ENCODE data around the gene TAOK3. TPM values are rescaled to one million over a fixed set of nuclear protein-coding genes. Genes with fewer than 3 reads are reported as not detected.
A peak's percentile ranks its signal among the peaks of the same experiment; 100 is the strongest.

TAOK3 gene
- total RNA-seq, 1 donor from 2014 or later, result 28.6 TPM

DNA sequence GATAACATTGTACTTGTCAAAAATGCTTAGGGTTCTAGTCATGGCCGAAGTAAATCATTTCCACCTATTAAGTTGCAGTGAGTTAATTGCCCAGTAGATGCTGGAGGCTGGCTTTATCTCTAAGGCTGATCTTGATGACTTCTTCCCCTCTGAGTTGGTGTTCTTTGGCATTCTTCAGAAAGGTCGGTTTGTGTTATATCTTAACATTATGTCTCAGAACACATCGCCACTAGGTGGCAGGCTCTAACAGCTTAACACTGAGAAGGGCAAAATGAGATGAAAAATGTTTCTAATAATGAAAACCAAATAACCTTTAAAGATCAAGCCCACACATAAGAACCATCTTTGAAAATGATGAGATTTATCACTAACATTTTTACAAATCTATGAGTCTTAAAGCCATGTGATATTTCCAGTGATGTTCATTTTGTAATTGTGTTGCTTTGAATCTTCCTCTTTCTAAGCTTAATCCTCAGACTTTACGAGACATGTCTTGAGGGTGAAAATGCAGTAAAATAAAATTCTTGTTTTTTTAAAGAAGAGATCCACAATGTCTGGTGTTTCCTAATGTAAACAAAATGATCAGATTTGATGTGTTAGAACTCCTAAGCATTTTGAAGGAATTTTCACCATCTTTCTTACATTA, 32.3 kb upstream of the TAOK3 start:
- peaks cover 3% of the 10 kb centered on the region for H3K4me1 Mint-ChIP-seq (ENCODE audit: unreplicated experiment)
- H3K27ac Mint-ChIP-seq (ENCODE audit: unreplicated experiment), result no peak overlapping the region
- H3K9me3 Mint-ChIP-seq (ENCODE audit: unreplicated experiment), result no peaks in the 10 kb centered on the region
- H3K4me3 Mint-ChIP-seq (ENCODE audit: unreplicated experiment), result no peak overlapping the region
- no peak for DNase-seq (ENCODE audit: extremely low spot score, unreplicated experiment)
- H3K27me3 Mint-ChIP-seq (ENCODE audit: unreplicated experiment), result no peaks in the 10 kb centered on the region
- peaks cover 26% of the 10 kb centered on the region for H3K36me3 Mint-ChIP-seq (ENCODE audit: unreplicated experiment)
- TF ChIP-seq, protein P1, sequence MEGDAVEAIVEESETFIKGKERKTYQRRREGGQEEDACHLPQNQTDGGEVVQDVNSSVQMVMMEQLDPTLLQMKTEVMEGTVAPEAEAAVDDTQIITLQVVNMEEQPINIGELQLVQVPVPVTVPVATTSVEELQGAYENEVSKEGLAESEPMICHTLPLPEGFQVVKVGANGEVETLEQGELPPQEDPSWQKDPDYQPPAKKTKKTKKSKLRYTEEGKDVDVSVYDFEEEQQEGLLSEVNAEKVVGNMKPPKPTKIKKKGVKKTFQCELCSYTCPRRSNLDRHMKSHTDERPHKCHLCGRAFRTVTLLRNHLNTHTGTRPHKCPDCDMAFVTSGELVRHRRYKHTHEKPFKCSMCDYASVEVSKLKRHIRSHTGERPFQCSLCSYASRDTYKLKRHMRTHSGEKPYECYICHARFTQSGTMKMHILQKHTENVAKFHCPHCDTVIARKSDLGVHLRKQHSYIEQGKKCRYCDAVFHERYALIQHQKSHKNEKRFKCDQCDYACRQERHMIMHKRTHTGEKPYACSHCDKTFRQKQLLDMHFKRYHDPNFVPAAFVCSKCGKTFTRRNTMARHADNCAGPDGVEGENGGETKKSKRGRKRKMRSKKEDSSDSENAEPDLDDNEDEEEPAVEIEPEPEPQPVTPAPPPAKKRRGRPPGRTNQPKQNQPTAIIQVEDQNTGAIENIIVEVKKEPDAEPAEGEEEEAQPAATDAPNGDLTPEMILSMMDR (IDR thresholded peaks at IDR 0.05), result peak; percentile 83

DNA sequence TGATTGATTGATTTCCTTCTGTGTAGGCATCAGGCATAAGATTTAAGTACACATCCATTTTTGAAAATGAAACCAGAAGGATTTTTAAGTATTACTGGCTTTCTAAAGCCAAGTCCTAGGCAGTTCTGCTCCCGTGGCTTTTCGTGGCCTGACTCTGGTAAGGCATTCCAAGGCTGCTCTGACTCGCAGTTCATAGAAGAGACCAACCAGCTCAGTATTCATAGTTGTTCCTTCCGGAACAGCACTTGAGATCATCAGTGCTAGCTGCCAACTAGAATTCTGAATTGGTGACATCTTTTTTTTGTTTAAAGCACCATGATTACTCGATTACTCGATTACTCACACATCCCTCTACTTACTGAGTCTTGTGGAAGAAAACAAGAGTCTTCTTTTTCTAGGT, 29.5 kb upstream of the TAOK3 start:
- Mint-ChIP-seq H3K27me3 (ENCODE audit: unreplicated experiment) (no peaks in the 10 kb centered on the region), H3K4me1 (ENCODE audit: unreplicated experiment) (peaks cover 3% of the 10 kb centered on the region), H3K9me3 (ENCODE audit: unreplicated experiment) (no peaks in the 10 kb centered on the region), H3K4me3 (ENCODE audit: unreplicated experiment) (no peak overlapping the region), H3K27ac (ENCODE audit: unreplicated experiment) (no peak overlapping the region), H3K36me3 (ENCODE audit: unreplicated experiment) (peaks cover 33% of the 10 kb centered on the region)
- DNase-seq (ENCODE audit: extremely low spot score, unreplicated experiment), result no peak
- TF ChIP-seq, protein P1 (IDR thresholded peaks at IDR 0.05), result no peak

DNA sequence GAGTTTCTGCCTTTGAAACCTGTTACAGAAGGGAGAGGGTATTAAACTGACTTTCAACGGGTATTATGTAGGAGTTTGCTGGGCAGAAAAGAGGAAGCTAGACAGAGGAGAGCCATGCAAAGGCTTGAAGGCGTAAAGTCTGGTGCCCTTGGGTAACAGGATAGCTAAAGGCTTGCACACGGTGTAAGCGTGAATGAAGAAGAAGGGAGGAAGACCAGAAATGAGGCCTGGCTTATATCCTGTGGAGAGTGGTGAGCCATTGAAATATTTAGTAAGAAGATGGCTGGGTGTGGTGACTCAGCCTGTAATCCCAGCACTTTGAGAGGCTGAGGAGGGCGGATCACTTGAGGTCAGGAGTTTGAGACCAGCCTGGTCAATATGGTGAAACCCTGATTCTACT, 26.2 kb upstream of the TAOK3 start:
- Mint-ChIP-seq H3K4me1 (ENCODE audit: unreplicated experiment) (no peaks in the 10 kb centered on the region), H3K27ac (ENCODE audit: unreplicated experiment) (no peak overlapping the region), H3K9me3 (ENCODE audit: unreplicated experiment) (no peaks in the 10 kb centered on the region), H3K27me3 (ENCODE audit: unreplicated experiment) (no peaks in the 10 kb centered on the region), H3K36me3 (ENCODE audit: unreplicated experiment) (peaks cover 37% of the 10 kb centered on the region), H3K4me3 (ENCODE audit: unreplicated experiment) (no peak overlapping the region)
- DNase-seq (ENCODE audit: extremely low spot score, unreplicated experiment), result no peak
- TF ChIP-seq, protein P1 (IDR thresholded peaks at IDR 0.05), result no peak

DNA sequence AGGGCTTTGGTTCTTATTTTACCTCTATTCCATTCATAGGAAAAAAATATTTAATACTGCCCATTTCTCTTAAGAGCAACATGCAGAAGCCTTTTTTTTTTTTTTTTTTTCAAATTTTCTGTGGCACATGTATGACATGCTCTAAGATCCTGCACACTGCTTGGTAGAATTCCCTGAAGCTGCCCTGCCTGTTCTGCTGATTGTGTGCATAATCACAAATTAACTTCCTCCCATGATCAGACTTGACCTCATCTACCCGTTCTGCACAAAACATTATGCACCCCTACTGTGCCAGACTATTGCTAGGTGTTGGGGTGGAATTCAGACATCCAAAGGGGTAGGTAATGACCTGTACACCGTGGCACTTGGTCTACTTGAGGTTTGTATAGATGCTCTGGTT, 25.8 kb upstream of the TAOK3 start:
- no peaks in the 10 kb centered on the region for H3K9me3 Mint-ChIP-seq (ENCODE audit: unreplicated experiment)
- H3K4me3 Mint-ChIP-seq (ENCODE audit: unreplicated experiment), result no peak overlapping the region
- peaks cover 36% of the 10 kb centered on the region for H3K36me3 Mint-ChIP-seq (ENCODE audit: unreplicated experiment)
- no peak overlapping the region for H3K27ac Mint-ChIP-seq (ENCODE audit: unreplicated experiment)
- no peaks in the 10 kb centered on the region for H3K27me3 Mint-ChIP-seq (ENCODE audit: unreplicated experiment)
- DNase-seq (ENCODE audit: extremely low spot score, unreplicated experiment), result no peak
- H3K4me1 Mint-ChIP-seq (ENCODE audit: unreplicated experiment), result no peaks in the 10 kb centered on the region
- TF ChIP-seq, protein P1 (IDR thresholded peaks at IDR 0.05), result no peak

DNA sequence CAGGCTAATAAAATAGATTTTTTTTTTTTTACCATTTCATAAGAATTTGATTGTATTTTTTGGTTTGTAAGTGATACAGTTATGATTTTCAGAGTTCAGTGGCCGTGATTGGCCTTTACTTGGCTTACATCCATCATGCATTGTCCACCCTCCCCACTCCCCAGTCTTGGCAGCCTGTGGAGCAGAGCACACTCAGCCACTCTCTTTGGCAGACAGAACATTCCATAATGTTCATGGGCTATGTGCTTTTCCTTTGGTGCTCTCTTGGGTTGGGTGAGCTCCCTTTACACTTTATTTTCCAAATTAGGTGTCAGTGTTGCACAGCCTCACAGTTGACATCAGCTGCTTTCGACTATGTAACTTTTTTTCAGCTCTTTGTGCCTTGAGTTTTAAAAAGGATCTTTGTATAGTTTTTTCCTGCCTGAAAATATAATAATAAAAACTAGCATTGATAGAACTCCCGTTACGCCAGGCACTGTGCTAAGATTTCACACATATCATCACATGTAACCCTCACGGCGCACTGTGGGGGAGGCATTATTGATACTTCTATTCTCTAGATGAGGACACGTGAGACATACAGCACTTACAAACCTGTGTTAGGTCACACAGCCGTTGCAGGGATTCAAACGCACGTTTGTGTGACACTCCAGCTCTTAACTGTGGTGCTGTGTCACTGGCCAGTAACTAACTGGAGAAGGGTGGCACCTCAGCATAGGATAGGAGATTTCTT, 25.2 kb upstream of the TAOK3 start:
- H3K36me3 Mint-ChIP-seq (ENCODE audit: unreplicated experiment), result peaks cover 39% of the 10 kb centered on the region
- DNase-seq (ENCODE audit: extremely low spot score, unreplicated experiment), result no peak
- H3K9me3 Mint-ChIP-seq (ENCODE audit: unreplicated experiment), result no peaks in the 10 kb centered on the region
- no peak overlapping the region for H3K4me3 Mint-ChIP-seq (ENCODE audit: unreplicated experiment)
- no peaks in the 10 kb centered on the region for H3K4me1 Mint-ChIP-seq (ENCODE audit: unreplicated experiment)
- H3K27me3 Mint-ChIP-seq (ENCODE audit: unreplicated experiment), result no peaks in the 10 kb centered on the region
- no peak overlapping the region for H3K27ac Mint-ChIP-seq (ENCODE audit: unreplicated experiment)
- TF ChIP-seq, protein P1 (IDR thresholded peaks at IDR 0.05), result no peak
